ENCODE data around the gene SLC1A5. TPM values are rescaled to one million over a fixed set of nuclear protein-coding genes. Genes with fewer than 3 reads are reported as not detected.
"Not testable (repeated sequence)": the region's sequence is repeated elsewhere in the genome, so short reads cannot be mapped to it uniquely, and the experiment has no call there.

SLC1A5 gene
- total RNA-seq, 1 donor: 354 TPM

- Histone ChIP-seq H4K20me1 (ENCODE audit: insufficient read depth, low read length) (peaks cover 40% of the 10 kb centered on the region), H3K27me3 (ENCODE audit: insufficient read depth, low read length) (no peaks in the 10 kb centered on the region), H3K4me3 (ENCODE audit: insufficient read depth, low read length) (peak overlapping the region; percentile 80), H3K4me1 (ENCODE audit: insufficient read depth, low read length) (peaks cover 39% of the 10 kb centered on the region), H2AFZ (ENCODE audit: low read length) (no peak overlapping the region), H3K27ac (ENCODE audit: low read depth, low read length) (peak overlapping the region; percentile 97), H3K4me2 (ENCODE audit: insufficient read depth, low read length) (peak overlapping the region; percentile 99), H3K36me3 (ENCODE audit: insufficient read depth, low read length) (peaks cover 46% of the 10 kb centered on the region), H3K9me3 (ENCODE audit: low read depth, low read length) (no peaks in the 10 kb centered on the region), H3K79me2 (ENCODE audit: insufficient read depth, low read length) (peaks cover 74% of the 10 kb centered on the region)
- peak; percentile 10 for TF ChIP-seq CTCF (IDR thresholded peaks at IDR 0.05; ENCODE audit: extremely low read depth, low read depth, low read length)
- peak; percentile 98 for DNase-seq (ENCODE audit: insufficient read length, low spot score, missing footprints)
Measured at GRCh38 chr19:46784262-46785053, 3.9 kb downstream of the SLC1A5 start.

GRCh38 chr19:46783670-46784069 lies 4.7 kb downstream of the SLC1A5 start:
- Histone ChIP-seq H3K4me2 (ENCODE audit: insufficient read depth, low read length) (peak overlapping the region; percentile 99), H4K20me1 (ENCODE audit: insufficient read depth, low read length) (peaks cover 41% of the 10 kb centered on the region), H3K79me2 (ENCODE audit: insufficient read depth, low read length) (peaks cover 79% of the 10 kb centered on the region), H3K4me3 (ENCODE audit: insufficient read depth, low read length) (peak overlapping the region; percentile 80), H2AFZ (ENCODE audit: low read length) (no peak overlapping the region), H3K36me3 (ENCODE audit: insufficient read depth, low read length) (peaks cover 50% of the 10 kb centered on the region), H3K27me3 (ENCODE audit: insufficient read depth, low read length) (no peaks in the 10 kb centered on the region), H3K4me1 (ENCODE audit: insufficient read depth, low read length) (peaks cover 39% of the 10 kb centered on the region), H3K9me3 (ENCODE audit: low read depth, low read length) (no peaks in the 10 kb centered on the region), H3K27ac (ENCODE audit: low read depth, low read length) (peak overlapping the region; percentile 97)
- TF ChIP-seq CTCF (IDR thresholded peaks at IDR 0.05; ENCODE audit: extremely low read depth, low read depth, low read length): no peak
- peak; percentile 19 for DNase-seq (ENCODE audit: insufficient read length, low spot score, missing footprints)

- DNase-seq (ENCODE audit: insufficient read length, low spot score, missing footprints): peak; percentile 8
- Histone ChIP-seq H3K27ac (ENCODE audit: low read depth, low read length) (peak overlapping the region; percentile 37), H3K9me3 (ENCODE audit: low read depth, low read length) (no peaks in the 10 kb centered on the region), H2AFZ (ENCODE audit: low read length) (no peak overlapping the region), H3K79me2 (ENCODE audit: insufficient read depth, low read length) (peaks cover 72% of the 10 kb centered on the region), H3K36me3 (ENCODE audit: insufficient read depth, low read length) (peaks cover 62% of the 10 kb centered on the region), H4K20me1 (ENCODE audit: insufficient read depth, low read length) (peaks cover 39% of the 10 kb centered on the region), H3K4me3 (ENCODE audit: insufficient read depth, low read length) (no peak overlapping the region), H3K27me3 (ENCODE audit: insufficient read depth, low read length) (no peaks in the 10 kb centered on the region), H3K4me1 (ENCODE audit: insufficient read depth, low read length) (peaks cover 39% of the 10 kb centered on the region), H3K4me2 (ENCODE audit: insufficient read depth, low read length) (no peak overlapping the region)
- TF ChIP-seq CTCF (IDR thresholded peaks at IDR 0.05; ENCODE audit: extremely low read depth, low read depth, low read length): no peak
Measured at GRCh38 chr19:46782355-46783019, 5.9 kb downstream of the SLC1A5 start.

- H3K79me2 ChIP-seq (ENCODE audit: insufficient read depth, low read length): peaks cover 31% of the 10 kb centered on the region
- H3K27me3 ChIP-seq (ENCODE audit: insufficient read depth, low read length); H3K4me1 ChIP-seq (ENCODE audit: insufficient read depth, low read length); H3K4me2 ChIP-seq (ENCODE audit: insufficient read depth, low read length); H3K27ac ChIP-seq (ENCODE audit: low read depth, low read length); H3K4me3 ChIP-seq (ENCODE audit: insufficient read depth, low read length); H2AFZ ChIP-seq (ENCODE audit: low read length); H3K9me3 ChIP-seq (ENCODE audit: low read depth, low read length): not testable (repeated sequence)
- H4K20me1 ChIP-seq (ENCODE audit: insufficient read depth, low read length): peaks cover 25% of the 10 kb centered on the region
- peak; percentile 47 for DNase-seq (ENCODE audit: insufficient read length, low spot score, missing footprints)
- H3K36me3 ChIP-seq (ENCODE audit: insufficient read depth, low read length): peaks cover 70% of the 10 kb centered on the region
Measured at GRCh38 chr19:46777956-46778645, 10.3 kb downstream of the SLC1A5 start.

Measured in osteoblast (primary cell).